D721Med (cell line): ENCODE results near the gene AFF1.

Experiments used
- DNase-seq: peaks from one replicate; pipeline ENCODE4 v3.0.0; 2011; ENCODE audit warnings: low spot score; ENCODE audit not compliant: insufficient read length
- FAIRE-seq: peaks from 2 replicates; lab custom pipeline; 2011; peaks lifted over from hg19 to GRCh38; lab: Jason Lieb, UNC
- TF ChIP-seq, protein P1 (sequence below): IDR thresholded peaks from 2 replicates; pipeline ENCODE4 v1.5.1; 2012; ENCODE audit warnings: mild to moderate bottlenecking, control low read depth; ENCODE audit not compliant: insufficient read depth; ENCODE audit errors: missing control alignments

The AFF1 gene

DNA sequence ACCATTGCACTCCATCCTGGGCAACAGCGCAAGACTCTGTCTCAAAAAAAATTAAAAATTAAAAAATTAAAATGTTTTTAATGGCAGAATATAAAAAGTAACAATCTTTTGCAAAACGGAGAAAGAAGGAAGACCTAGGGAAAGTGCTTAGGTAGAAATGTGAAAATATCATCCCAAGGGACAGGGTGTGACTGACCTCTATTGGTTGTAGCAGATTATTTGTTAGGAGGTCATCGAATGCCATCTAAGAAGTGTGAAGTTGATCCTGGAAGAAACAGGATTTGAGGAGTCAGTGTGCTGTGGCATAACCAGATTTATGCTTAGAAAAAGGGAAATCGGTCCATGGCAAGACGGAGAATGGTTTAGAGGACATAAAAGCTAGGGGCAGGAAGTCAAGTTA lies 24.4 kb upstream of the AFF1 start:
- TF ChIP-seq, protein P1, sequence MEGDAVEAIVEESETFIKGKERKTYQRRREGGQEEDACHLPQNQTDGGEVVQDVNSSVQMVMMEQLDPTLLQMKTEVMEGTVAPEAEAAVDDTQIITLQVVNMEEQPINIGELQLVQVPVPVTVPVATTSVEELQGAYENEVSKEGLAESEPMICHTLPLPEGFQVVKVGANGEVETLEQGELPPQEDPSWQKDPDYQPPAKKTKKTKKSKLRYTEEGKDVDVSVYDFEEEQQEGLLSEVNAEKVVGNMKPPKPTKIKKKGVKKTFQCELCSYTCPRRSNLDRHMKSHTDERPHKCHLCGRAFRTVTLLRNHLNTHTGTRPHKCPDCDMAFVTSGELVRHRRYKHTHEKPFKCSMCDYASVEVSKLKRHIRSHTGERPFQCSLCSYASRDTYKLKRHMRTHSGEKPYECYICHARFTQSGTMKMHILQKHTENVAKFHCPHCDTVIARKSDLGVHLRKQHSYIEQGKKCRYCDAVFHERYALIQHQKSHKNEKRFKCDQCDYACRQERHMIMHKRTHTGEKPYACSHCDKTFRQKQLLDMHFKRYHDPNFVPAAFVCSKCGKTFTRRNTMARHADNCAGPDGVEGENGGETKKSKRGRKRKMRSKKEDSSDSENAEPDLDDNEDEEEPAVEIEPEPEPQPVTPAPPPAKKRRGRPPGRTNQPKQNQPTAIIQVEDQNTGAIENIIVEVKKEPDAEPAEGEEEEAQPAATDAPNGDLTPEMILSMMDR, result no peak
- no peak for FAIRE-seq

GRCh38 chr4:86910820-86911684 lies 23.8 kb upstream of the AFF1 start:
- TF ChIP-seq, protein P1, result no peak
- no peak for FAIRE-seq
- DNase-seq, result no peak

More for the DNA sequence above, 24.4 kb upstream of the AFF1 start:
- no peak for DNase-seq

DNA sequence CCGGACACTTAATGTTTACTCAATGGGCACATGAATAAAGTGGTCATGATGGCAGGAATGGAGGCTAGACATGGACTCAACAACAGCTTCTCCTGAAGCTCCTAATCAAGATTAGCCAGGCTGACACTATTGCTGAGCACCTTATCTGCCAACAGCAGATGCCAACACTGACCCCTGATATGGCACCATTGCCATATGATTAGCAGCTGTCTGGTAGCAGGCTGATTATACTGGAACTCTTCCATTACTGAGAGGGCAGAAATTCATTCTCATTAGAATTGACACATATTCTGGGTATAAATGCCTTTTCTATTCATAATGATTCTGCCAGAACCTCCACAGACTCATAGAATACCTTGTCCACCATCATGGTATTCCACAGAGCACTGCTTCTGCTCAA lies 18.4 kb upstream of the AFF1 start:
- DNase-seq (no peak), FAIRE-seq (no peak)
- TF ChIP-seq, protein P1, result no peak

GRCh38 chr4:86917212-86918039 lies 17.4 kb upstream of the AFF1 start:
- FAIRE-seq, result no peak
- DNase-seq, result no peak
- TF ChIP-seq, protein P1, result no peak

DNA sequence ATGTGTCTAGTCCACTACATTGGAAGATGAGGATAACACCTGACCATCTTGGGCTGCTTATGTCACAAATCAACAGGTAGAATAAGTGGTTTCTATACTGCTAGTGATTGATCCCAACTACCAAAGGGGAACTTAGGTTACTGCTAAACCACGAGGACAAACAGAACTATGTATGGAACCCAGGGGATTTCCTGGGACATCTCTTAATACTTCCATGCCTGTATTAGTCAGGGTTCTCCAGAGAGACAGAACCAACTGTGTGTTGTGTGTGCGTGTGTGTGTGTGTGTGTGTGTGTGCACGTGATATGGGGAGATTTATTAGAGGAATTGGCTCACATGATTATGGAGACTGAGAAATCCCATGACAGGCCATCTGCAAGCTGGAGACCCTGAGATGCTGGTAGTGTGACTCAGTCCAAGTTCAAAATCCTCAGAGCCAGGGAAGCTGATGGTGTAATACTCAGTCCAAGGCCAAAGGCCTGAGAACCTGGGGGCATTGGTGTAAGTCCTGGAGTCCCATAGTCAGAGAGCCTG lies 16.2 kb upstream of the AFF1 start:
- TF ChIP-seq, protein P1, result no peak
- DNase-seq (no peak), FAIRE-seq (no peak)

- FAIRE-seq (no peak), DNase-seq (no peak)
- TF ChIP-seq, protein P1, result no peak
Observed at GRCh38 chr4:86919561-86920223, 15.1 kb upstream of the AFF1 start.
